GM06990 (cell line): ENCODE measurements around the gene KLHL10.

Experiments
- DNase-seq: peaks from one replicate; pipeline ENCODE4 v3.0.0-alpha.2; 2011; ENCODE audit not compliant: insufficient read length; ENCODE audit errors: extremely low read depth
- H3K27me3 ChIP-seq: replicated peaks from 2 replicates; pipeline ENCODE4 v1.6.0; 2011; ENCODE audit warnings: low read length; ENCODE audit not compliant: control insufficient read depth, insufficient read depth
- H3K36me3 ChIP-seq: 2 replicates; pipeline ENCODE4 v1.5.1; 2011; ENCODE audit warnings: low read length; ENCODE audit not compliant: control insufficient read depth, insufficient read depth
- H3K4me3 ChIP-seq: replicated peaks from 2 replicates; pipeline ENCODE4 v1.5.1; 2011; ENCODE audit warnings: low read depth, mild to moderate bottlenecking, control low read depth, low read length
- CTCF ChIP-seq: IDR thresholded peaks from 2 replicates; pipeline ENCODE4 v1.5.1; 2011; ENCODE audit warnings: low read length, control low read depth, mild to moderate bottlenecking, inconsistent platforms; ENCODE audit not compliant: insufficient read depth, poor library complexity, severe bottlenecking

Gene KLHL10

GRCh38 chr17:41864498-41864835, 26.8 kb downstream of the KLHL10 start:
- H3K27me3 ChIP-seq, result no peaks in the 10 kb centered on the region
- peak; percentile 76 for DNase-seq
- no peak for TF ChIP-seq CTCF
- no peaks in the 10 kb centered on the region; the same call in none of the 2 replicates for H3K36me3 ChIP-seq
- H3K4me3 ChIP-seq, result peak overlapping the region; percentile 98

GRCh38 chr17:41864836-41865595, 27.4 kb downstream of the KLHL10 start, which contains the start of gene KLHL11:
KLHL11 (minus strand) TSS chr17:41865423; CDS start chr17:41865370, 53 bp downstream.
- TF ChIP-seq CTCF, result no peak
- peaks cover under 1% of the 10 kb centered on the region for H3K36me3 ChIP-seq
- peak; percentile 93 for DNase-seq
- H3K4me3 ChIP-seq, result peak within 1 kb of the TSS; percentile 98
- H3K27me3 ChIP-seq, result no peaks in the 10 kb centered on the region

GRCh38 chr17:41865596-41865893, 27.9 kb downstream of the KLHL10 start:
- DNase-seq, result no peak
- no peak for TF ChIP-seq CTCF
- Histone ChIP-seq H3K36me3 (peaks cover 3% of the 10 kb centered on the region), H3K4me3 (peak overlapping the region; percentile 49), H3K27me3 (no peaks in the 10 kb centered on the region)

- H3K4me3 ChIP-seq, result no peak overlapping the region
- DNase-seq, result no peak
These were observed 30.9 kb downstream of the KLHL10 start for GRCh38 chr17:41868568-41868967.

GRCh38 chr17:41869426-41869825, 31.8 kb downstream of the KLHL10 start:
- Histone ChIP-seq H3K4me3 (no peak overlapping the region), H3K36me3 (peaks cover 9% of the 10 kb centered on the region), H3K27me3 (no peaks in the 10 kb centered on the region)
- no peak for DNase-seq
- TF ChIP-seq CTCF, result no peak

More at GRCh38 chr17:41868568-41868967, 30.9 kb downstream of the KLHL10 start:
- Histone ChIP-seq H3K36me3 (peaks cover 7% of the 10 kb centered on the region), H3K27me3 (no peaks in the 10 kb centered on the region)
- TF ChIP-seq CTCF, result no peak

- no peak for DNase-seq
- H3K27me3 ChIP-seq, result no peaks in the 10 kb centered on the region
- peaks cover 9% of the 10 kb centered on the region for H3K36me3 ChIP-seq
- no peak overlapping the region for H3K4me3 ChIP-seq
- TF ChIP-seq CTCF, result no peak
These were observed 32.5 kb downstream of the KLHL10 start for GRCh38 chr17:41870097-41870496.
